Liver (tissue), 3 donors: ENCODE measurements around the gene LRRC25.

Experiments
- CTCF ChIP-seq: fragments of 150-350 bp; IDR thresholded peaks from 2 replicates; pipeline ENCODE4 v1.5.1; 2017; ENCODE audit warnings: improper control_type of control experiment, low read depth, low read length; ENCODE audit not compliant: missing input control
- MAX ChIP-seq: IDR thresholded peaks from 2 replicates; pipeline ENCODE4 v1.6.1; 2016; ENCODE audit warnings: antibody characterized with exemption
- RAD21 ChIP-seq, 2 donors: IDR thresholded peaks; 2 replicates each; pipeline ENCODE4 v1.6.1; 2016; ENCODE audit warnings: antibody characterized with exemption in 2 of 2, mild to moderate bottlenecking in 2 of 2
- donor health status: healthy.
- donor health status: healthy.

GRCh38 chr19:18384775-18385174 lies 12.6 kb downstream of the LRRC25 start:
- no peak for TF ChIP-seq CTCF
- no peak for TF ChIP-seq RAD21 (IDR thresholded peaks at IDR 0.05)
- TF ChIP-seq MAX: no peak
